Mesenchymal stem cell (in vitro differentiated cells and primary cell): ENCODE data around the gene CSK.

Source experiments
- DNase-seq: peaks from one replicate; pipeline ENCODE4 v3.0.0-alpha.2; 2013
- H2AFZ ChIP-seq: one replicate; pipeline ENCODE4 v1.6.1; 2013; ENCODE audit warnings: low read depth, mild to moderate bottlenecking, control low read depth, inconsistent platforms, low read length, moderate library complexity
- H2AK5ac ChIP-seq: 2 replicates; pipeline ENCODE4 v1.6.1; 2013; ENCODE audit warnings: low read length, moderate library complexity, mild to moderate bottlenecking, inconsistent platforms; ENCODE audit not compliant: severe bottlenecking
- H2BK120ac ChIP-seq: one replicate; pipeline ENCODE4 v1.6.1; 2013; ENCODE audit warnings: low read depth, mild to moderate bottlenecking, inconsistent platforms, low read length, moderate library complexity
- H2BK12ac ChIP-seq, 2 experiments: one replicate each; pipeline ENCODE4 v1.6.1; 2013; ENCODE audit warnings: inconsistent platforms in 2 of 2, low read length in 2 of 2, mild to moderate bottlenecking in 2 of 2, moderate library complexity in 2 of 2, control low read depth in 1 of 2
- H2BK15ac ChIP-seq: one replicate; pipeline ENCODE4 v1.6.1; 2013; ENCODE audit warnings: mild to moderate bottlenecking, low read depth, inconsistent platforms; ENCODE audit not compliant: poor library complexity, severe bottlenecking
- H2BK5ac ChIP-seq: 2 replicates; pipeline ENCODE4 v1.6.1; 2013; ENCODE audit warnings: low read depth, mild to moderate bottlenecking, low read length, control low read depth, inconsistent platforms; ENCODE audit not compliant: poor library complexity, severe bottlenecking
- H3K14ac ChIP-seq, 2 experiments: one replicate each; pipeline ENCODE4 v1.6.1; 2013; ENCODE audit warnings: inconsistent platforms in 2 of 2, low read length in 2 of 2, control low read depth in 1 of 2, mild to moderate bottlenecking in 1 of 2, moderate library complexity in 1 of 2
- H3K18ac ChIP-seq, 2 experiments: one replicate each; pipeline ENCODE4 v1.6.1; 2013; ENCODE audit warnings: inconsistent platforms in 2 of 2, low read length in 2 of 2, control low read depth in 1 of 2, low read depth in 1 of 2, mild to moderate bottlenecking in 1 of 2
- H3K23ac ChIP-seq, 2 experiments: one replicate each; pipeline ENCODE4 v1.6.1; 2013; ENCODE audit warnings: inconsistent platforms in 2 of 2, low read length in 2 of 2, mild to moderate bottlenecking in 2 of 2, moderate library complexity in 2 of 2, control low read depth in 1 of 2
- H3K27ac ChIP-seq: 2 replicates; pipeline ENCODE4 v1.5.1; 2013; ENCODE audit warnings: mild to moderate bottlenecking, moderate library complexity, low read length, control low read depth, inconsistent platforms; ENCODE audit not compliant: poor library complexity, severe bottlenecking
- H3K27me3 ChIP-seq, 2 experiments: 2 replicates each; pipeline versions ENCODE4 v1.6.1 to v1.7.0; 2013; ENCODE audit warnings: low read length in 2 of 2, mild to moderate bottlenecking in 2 of 2, moderate library complexity in 2 of 2, control low read depth in 1 of 2, inconsistent platforms in 1 of 2; ENCODE audit not compliant: control insufficient read depth in 1 of 2, insufficient read depth in 1 of 2
- H3K36me3 ChIP-seq, 2 experiments: 2 replicates each; pipeline versions ENCODE4 v1.6.1 to v1.7.0; 2013; ENCODE audit warnings: low read length in 2 of 2, control low read depth in 1 of 2, inconsistent platforms in 1 of 2, low read depth in 1 of 2, mild to moderate bottlenecking in 1 of 2; ENCODE audit not compliant: insufficient read depth in 2 of 2, control insufficient read depth in 1 of 2
- H3K4ac ChIP-seq, 2 experiments: one replicate each; pipeline ENCODE4 v1.6.1; 2013; ENCODE audit warnings: inconsistent platforms in 2 of 2, low read length in 2 of 2, mild to moderate bottlenecking in 2 of 2, moderate library complexity in 2 of 2, control low read depth in 1 of 2, low read depth in 1 of 2
- H3K4me1 ChIP-seq: 2 replicates; pipeline ENCODE4 v1.6.1; 2013; ENCODE audit warnings: low read depth, low read length, control low read depth; ENCODE audit not compliant: control insufficient read depth, insufficient read depth
- H3K4me2 ChIP-seq: 2 replicates; pipeline ENCODE4 v1.6.1; 2013; ENCODE audit warnings: low read length, mild to moderate bottlenecking, inconsistent platforms; ENCODE audit not compliant: poor library complexity, severe bottlenecking
- H3K4me3 ChIP-seq, 2 experiments: 2 replicates each; pipeline versions ENCODE4 v1.5.1 to v1.7.0; 2013; ENCODE audit warnings: low read length in 2 of 2, mild to moderate bottlenecking in 2 of 2, control low read depth in 1 of 2, low read depth in 1 of 2; ENCODE audit not compliant: insufficient read depth in 1 of 2
- H3K79me1 ChIP-seq: replicated peaks from 2 replicates; pipeline ENCODE4 v1.6.1; 2013; ENCODE audit warnings: mild to moderate bottlenecking, control low read depth, low read length, inconsistent platforms; ENCODE audit not compliant: poor library complexity, severe bottlenecking
- H3K9ac ChIP-seq: 2 replicates; pipeline ENCODE4 v1.7.0; 2013; ENCODE audit warnings: mild to moderate bottlenecking, low read length, moderate library complexity
- H3K9me3 ChIP-seq: 2 replicates; pipeline ENCODE4 v1.7.0; 2013; ENCODE audit warnings: mild to moderate bottlenecking, low read length; ENCODE audit not compliant: control insufficient read depth
- H4K8ac ChIP-seq: one replicate; pipeline ENCODE4 v1.6.1; 2013; ENCODE audit warnings: inconsistent platforms, mild to moderate bottlenecking, low read length, moderate library complexity
- H4K91ac ChIP-seq: one replicate; pipeline ENCODE4 v1.6.1; 2013; ENCODE audit warnings: mild to moderate bottlenecking, low read length, inconsistent platforms
- WGBS: methylation state at CpG from one replicate; pipeline ENCODE4 v1.1.7; 2013; ENCODE audit warnings: mixed read lengths; 5-methylcytosine and 5-hydroxymethylcytosine counted together

The CSK gene

GRCh38 chr15:74749832-74750231 lies 32.0 kb upstream of the CSK start:
- H2BK15ac ChIP-seq, result no peak overlapping the region
- H3K27ac ChIP-seq, result no peak overlapping the region
- H3K27me3 ChIP-seq, result peaks cover 14 to 44% of the 10 kb centered on the region in 2 experiments
- H2AFZ ChIP-seq, result no peak overlapping the region
- 89% methylated on average over 20 of the region's 20 CpGs for WGBS
- no peak overlapping the region for H3K4ac ChIP-seq
- no peak overlapping the region for H2BK5ac ChIP-seq
- H3K36me3 ChIP-seq, result no peaks in the 10 kb centered on the region
- H3K23ac ChIP-seq, result no peak overlapping the region
- H3K9ac ChIP-seq, result no peak overlapping the region
- no peak overlapping the region for H2BK12ac ChIP-seq
- no peak overlapping the region for H3K14ac ChIP-seq
- no peak overlapping the region for H2AK5ac ChIP-seq
- H3K18ac ChIP-seq, result no peak overlapping the region
- DNase-seq, result no peak
- H4K8ac ChIP-seq, result no peak overlapping the region
- H4K91ac ChIP-seq, result no peak overlapping the region
- H3K79me1 ChIP-seq, result no peaks in the 10 kb centered on the region
- peaks cover 3% of the 10 kb centered on the region for H3K4me1 ChIP-seq
- no peaks in the 10 kb centered on the region for H3K9me3 ChIP-seq
- H2BK120ac ChIP-seq, result no peak overlapping the region
- no peak overlapping the region for H3K4me3 ChIP-seq
- H3K4me2 ChIP-seq, result no peak overlapping the region

- Histone ChIP-seq H2BK12ac (no peak overlapping the region), H3K4me3 (no peak overlapping the region), H3K9ac (no peak overlapping the region), H2BK15ac (no peak overlapping the region), H3K14ac (no peak overlapping the region), H2BK5ac (no peak overlapping the region), H3K27ac (no peak overlapping the region), H2BK120ac (no peak overlapping the region), H2AFZ (no peak overlapping the region), H4K8ac (no peak overlapping the region), H2AK5ac (no peak overlapping the region), H3K36me3 (no peaks in the 10 kb centered on the region), H3K23ac (no peak overlapping the region), H3K4me2 (no peak overlapping the region), H4K91ac (no peak overlapping the region), H3K79me1 (no peaks in the 10 kb centered on the region), H3K27me3 (peaks cover 14 to 45% of the 10 kb centered on the region in 2 experiments), H3K4me1 (peaks cover 3% of the 10 kb centered on the region), H3K9me3 (no peaks in the 10 kb centered on the region), H3K18ac (no peak overlapping the region), H3K4ac (no peak overlapping the region)
- no peak for DNase-seq
- 24% methylated on average over 2 of the region's 2 CpGs for WGBS
Observed at GRCh38 chr15:74750751-74751150, 31.1 kb upstream of the CSK start.

- WGBS, result 79% methylated on average over 8 of the region's 8 CpGs
Observed at GRCh38 chr15:74752011-74752410, 29.9 kb upstream of the CSK start.

GRCh38 chr15:74752531-74752930 lies 29.3 kb upstream of the CSK start:
- H3K4me1 ChIP-seq, result peaks cover 3% of the 10 kb centered on the region

More at GRCh38 chr15:74752011-74752410, 29.9 kb upstream of the CSK start:
- H3K4me1 ChIP-seq, result peaks cover 3% of the 10 kb centered on the region
- H3K36me3 ChIP-seq, result no peaks in the 10 kb centered on the region
- no peak overlapping the region for H2AK5ac ChIP-seq
- no peak overlapping the region for H2BK15ac ChIP-seq
- no peaks in the 10 kb centered on the region for H3K79me1 ChIP-seq
- peaks cover 14 to 51% of the 10 kb centered on the region in 2 experiments for H3K27me3 ChIP-seq
- no peak overlapping the region for H3K23ac ChIP-seq
- H2BK5ac ChIP-seq, result no peak overlapping the region
- no peak for DNase-seq
- no peak overlapping the region for H3K4me3 ChIP-seq
- H2BK12ac ChIP-seq, result no peak overlapping the region
- H4K8ac ChIP-seq, result no peak overlapping the region
- H3K4ac ChIP-seq, result no peak overlapping the region
- H3K18ac ChIP-seq, result no peak overlapping the region
- no peak overlapping the region for H2AFZ ChIP-seq
- H3K14ac ChIP-seq, result no peak overlapping the region
- no peak overlapping the region for H3K9ac ChIP-seq
- no peak overlapping the region for H4K91ac ChIP-seq
- H3K9me3 ChIP-seq, result no peaks in the 10 kb centered on the region
- no peak overlapping the region for H2BK120ac ChIP-seq
- no peak overlapping the region for H3K4me2 ChIP-seq
- H3K27ac ChIP-seq, result no peak overlapping the region

More at GRCh38 chr15:74752531-74752930, 29.3 kb upstream of the CSK start:
- H4K8ac ChIP-seq, result no peak overlapping the region
- no peak for DNase-seq
- H3K23ac ChIP-seq, result no peak overlapping the region
- no peak overlapping the region for H2BK5ac ChIP-seq
- H3K27me3 ChIP-seq, result peaks cover 14 to 51% of the 10 kb centered on the region in 2 experiments
- H4K91ac ChIP-seq, result no peak overlapping the region
- H3K79me1 ChIP-seq, result no peaks in the 10 kb centered on the region
- H3K4me2 ChIP-seq, result no peak overlapping the region
- H3K27ac ChIP-seq, result no peak overlapping the region
- no peaks in the 10 kb centered on the region for H3K36me3 ChIP-seq
- no peak overlapping the region for H3K9ac ChIP-seq
- H2BK15ac ChIP-seq, result no peak overlapping the region
- no peaks in the 10 kb centered on the region for H3K9me3 ChIP-seq
- H2AFZ ChIP-seq, result no peak overlapping the region
- H3K18ac ChIP-seq, result no peak overlapping the region
- H2BK120ac ChIP-seq, result no peak overlapping the region
- no peak overlapping the region for H2BK12ac ChIP-seq
- no peak overlapping the region for H2AK5ac ChIP-seq
- no peak overlapping the region for H3K14ac ChIP-seq
- H3K4me3 ChIP-seq, result no peak overlapping the region
- 53% methylated on average over 4 of the region's 5 CpGs for WGBS
- no peak overlapping the region for H3K4ac ChIP-seq
